A673 (cell line): Measurements from ENCODE around the gene LRRC52.

Experiments used
- EZH2 ChIP-seq: fragments of 200-600 bp; sonication (generic); IDR thresholded peaks from 2 replicates; pipeline ENCODE4 v1.6.1; 2017; ENCODE audit warnings: borderline replicate concordance, low read depth, mild to moderate bottlenecking, mixed read lengths, antibody characterized with exemption, low read length; ENCODE audit not compliant: poor library complexity, severe bottlenecking
- TF ChIP-seq, protein P1 (sequence below): fragments of 300-800, 200-600 bp; sonication (generic); conservative IDR thresholded peaks from 2 replicates; pipeline ENCODE4 v1.5.1; 2017; ENCODE audit warnings: low read depth, mild to moderate bottlenecking, antibody characterized with exemption, low read length, moderate library complexity, mixed read lengths

GRCh38 chr1:165516469-165516868 is 27.3 kb upstream of the LRRC52 start:
- TF ChIP-seq, protein P1, sequence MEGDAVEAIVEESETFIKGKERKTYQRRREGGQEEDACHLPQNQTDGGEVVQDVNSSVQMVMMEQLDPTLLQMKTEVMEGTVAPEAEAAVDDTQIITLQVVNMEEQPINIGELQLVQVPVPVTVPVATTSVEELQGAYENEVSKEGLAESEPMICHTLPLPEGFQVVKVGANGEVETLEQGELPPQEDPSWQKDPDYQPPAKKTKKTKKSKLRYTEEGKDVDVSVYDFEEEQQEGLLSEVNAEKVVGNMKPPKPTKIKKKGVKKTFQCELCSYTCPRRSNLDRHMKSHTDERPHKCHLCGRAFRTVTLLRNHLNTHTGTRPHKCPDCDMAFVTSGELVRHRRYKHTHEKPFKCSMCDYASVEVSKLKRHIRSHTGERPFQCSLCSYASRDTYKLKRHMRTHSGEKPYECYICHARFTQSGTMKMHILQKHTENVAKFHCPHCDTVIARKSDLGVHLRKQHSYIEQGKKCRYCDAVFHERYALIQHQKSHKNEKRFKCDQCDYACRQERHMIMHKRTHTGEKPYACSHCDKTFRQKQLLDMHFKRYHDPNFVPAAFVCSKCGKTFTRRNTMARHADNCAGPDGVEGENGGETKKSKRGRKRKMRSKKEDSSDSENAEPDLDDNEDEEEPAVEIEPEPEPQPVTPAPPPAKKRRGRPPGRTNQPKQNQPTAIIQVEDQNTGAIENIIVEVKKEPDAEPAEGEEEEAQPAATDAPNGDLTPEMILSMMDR: no peak
- TF ChIP-seq EZH2: no peak
